ENCODE measurements around the gene MME.

MME gene

DNA sequence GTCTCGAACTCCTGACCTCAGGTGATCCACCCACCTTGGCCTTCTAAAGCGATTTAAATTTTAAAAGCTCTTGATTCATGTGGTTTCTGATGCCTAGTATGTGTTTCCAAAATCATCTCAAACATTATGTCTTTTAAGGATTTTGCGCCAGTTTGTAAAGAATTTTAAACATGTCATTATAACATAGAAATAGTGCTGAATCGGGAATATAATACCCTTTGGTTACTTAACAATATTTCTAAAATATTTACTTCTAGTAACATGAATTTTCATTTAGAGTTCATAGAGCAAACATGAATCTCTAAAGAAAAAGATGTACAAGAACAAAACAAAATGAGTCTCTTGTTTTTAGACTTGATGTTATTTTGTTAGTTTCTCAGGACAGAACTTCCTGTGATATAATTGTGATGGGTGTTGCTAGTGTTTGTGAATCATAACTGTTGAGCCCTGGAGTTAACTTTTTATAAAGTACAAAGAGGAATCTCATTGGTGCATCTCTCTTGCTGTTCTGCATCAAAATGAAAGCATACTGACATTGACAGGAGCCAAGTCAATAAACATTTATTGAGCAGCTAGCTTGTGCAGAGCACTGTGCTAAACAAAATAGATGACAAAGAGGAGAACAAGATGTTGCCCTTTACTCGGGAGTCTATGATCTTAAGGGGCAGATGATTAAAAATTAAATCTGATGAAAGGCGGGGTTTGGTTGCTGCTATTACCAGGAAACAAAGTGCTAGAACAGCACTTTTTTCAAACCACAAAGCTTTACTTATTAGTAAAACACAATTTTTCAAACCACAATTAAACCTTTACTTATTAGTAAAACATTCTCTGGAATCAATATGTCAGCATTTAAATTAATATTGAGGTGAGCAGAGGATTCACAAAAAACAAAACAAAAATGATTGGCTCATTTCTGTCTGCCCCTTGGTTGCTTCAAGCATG lies 73.4 kb downstream of the MME start:
- DNase-seq: no peak

DNA sequence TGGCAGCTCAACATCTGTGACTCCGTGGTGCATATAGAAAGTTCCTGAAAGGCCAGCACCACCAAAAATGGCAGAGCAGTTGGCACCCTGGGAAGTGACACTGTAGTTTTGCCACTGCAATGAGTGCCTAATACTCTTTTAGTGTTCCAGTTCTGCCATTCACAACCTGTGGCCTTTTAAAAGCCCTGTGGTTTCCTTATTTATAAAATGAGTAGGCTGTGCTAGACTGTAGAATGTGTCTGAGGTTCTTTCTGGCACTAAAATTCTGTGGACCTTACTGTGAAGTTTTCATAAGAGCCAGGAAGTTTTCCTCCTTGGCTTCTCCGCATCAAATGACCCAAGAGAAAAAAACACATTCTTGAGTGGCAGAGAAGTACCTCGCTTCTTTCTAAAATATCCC lies 74.1 kb downstream of the MME start:
- no peak for DNase-seq

DNA sequence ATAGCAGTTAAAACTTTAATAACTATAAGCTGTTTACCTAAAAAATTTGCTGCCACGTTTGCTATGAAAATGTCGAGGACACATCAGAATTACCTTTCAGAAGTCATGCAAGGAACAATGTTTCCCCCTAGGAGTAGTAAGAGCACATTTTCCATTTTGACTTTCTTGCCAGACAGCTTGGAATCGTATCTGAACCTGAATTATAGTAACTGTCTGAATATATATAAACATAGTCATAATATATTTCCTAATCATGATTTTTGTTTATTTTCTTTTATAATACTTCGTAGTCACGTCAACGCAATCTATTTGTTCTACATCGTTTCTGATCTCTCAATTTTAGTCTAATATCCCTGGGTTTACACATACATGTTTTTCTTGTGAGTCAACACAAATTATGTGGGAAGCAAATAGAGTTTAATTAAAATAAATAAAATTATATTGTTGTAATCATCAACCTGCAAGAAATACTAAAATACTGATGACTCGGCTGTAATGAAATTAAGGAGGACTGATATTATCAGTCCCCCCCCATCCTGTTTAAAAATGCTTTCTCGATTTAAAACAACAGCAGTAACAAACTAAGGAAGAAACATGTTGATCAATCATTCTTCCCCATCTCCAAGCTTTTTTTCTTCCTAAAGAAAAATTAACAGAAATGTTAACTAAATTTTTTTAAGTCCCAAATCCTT lies 78.4 kb downstream of the MME start:
- DNase-seq: no peak

DNA sequence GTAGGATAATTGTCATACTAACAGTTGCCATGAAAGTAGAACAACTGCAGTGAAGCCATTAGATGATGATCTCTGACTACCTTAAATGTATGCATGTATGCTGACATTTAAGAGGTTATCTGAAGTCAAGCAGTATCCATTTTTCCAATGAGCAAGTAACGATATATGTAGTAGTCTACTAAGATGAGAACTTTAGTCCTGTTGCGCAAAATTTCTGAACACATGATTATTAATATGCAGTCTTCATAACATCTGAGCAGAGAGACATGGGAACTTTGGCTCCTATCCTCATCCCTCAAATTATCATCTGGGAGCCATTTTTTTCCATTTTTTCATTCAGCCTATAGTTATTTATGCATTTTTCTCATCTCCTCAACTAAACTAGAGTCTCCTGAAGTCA lies 79.2 kb downstream of the MME start:
- no peak for DNase-seq

DNA sequence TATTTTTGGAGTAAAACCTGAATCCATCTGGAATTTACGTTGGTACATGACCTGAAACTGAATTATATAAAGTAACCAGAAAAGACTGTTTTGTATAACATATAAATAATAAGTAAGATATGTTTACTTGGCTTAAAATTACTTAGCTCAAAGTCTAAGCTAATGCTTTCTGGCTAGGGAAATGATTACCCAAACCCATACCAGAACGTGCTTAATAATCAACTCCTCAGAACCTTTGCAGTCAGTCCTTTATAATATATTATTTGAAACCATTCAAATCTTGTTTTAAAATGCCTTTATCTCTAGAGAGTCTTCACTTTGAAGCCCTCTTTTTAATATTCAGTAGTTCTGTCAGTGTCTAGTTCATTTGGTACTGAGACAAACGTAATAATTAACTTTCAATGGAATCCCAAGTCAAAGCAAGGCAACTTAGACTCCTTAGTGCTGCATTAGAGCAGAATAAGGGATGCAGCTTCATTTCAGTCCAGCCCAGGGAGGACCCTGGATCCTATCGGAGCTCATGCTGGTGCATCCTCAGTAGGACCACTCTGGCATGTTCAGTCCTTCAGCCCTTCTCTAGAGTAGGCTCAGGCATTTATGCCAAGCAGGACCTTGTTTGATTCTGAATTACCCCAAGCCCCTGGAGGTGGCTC lies 81.6 kb downstream of the MME start:
- DNase-seq: no peak

DNA sequence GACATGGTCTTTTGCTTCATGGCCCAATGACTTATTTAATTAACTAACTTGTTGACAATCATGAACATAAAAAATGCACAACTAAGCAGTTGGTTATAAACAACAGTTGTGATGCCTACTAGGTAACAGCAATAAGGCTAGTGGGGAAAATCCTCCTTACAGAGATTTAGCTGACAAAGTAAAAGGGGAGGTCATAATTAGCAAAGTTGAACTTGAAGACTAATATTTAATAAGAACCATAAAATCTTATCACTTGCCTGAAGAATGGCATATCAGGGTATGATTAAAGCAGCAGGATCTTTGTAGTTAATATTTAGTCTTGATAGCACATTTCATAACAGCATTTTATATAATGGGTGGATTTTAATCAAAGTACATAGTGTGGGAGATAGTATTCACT lies 84.2 kb downstream of the MME start:
- no peak for DNase-seq

DNA sequence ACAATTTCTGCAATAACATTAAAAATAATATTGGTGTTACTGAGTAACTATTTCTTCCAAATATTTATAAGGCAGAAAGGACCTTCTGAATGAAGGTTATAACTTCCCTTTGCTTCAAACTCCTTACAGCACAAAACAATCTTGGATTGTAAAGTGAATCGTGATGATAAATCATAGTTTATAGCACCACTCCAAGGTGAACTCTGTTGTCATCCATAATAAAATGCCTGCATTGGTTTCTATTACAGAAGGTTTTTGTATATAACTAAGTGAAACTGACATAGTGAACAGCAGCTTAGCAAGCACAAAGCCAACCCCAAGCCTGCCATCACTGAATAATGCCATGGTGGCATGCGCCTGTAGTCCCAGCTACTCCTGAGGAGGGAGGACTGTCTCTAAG lies 86.3 kb downstream of the MME start:
- DNase-seq: no peak

DNA sequence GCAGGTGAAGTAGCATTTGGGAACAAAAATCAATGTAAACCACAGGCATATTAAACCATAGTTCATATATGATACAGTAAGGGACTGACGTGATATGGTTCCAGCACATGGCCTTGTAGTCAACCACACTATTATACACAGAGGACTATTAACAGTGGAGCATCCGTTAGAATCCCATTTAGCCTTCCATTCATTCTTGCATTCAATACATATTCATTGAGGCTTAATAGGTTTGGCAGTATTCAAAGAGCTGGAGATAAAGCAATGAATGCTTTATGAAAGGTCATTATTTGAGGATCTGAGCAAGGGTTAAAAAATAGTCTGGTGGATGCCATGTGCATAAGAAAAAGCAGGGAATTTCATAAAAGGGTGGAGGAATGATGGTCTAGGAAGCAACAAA lies 89.1 kb downstream of the MME start:
- DNase-seq: no peak

DNA sequence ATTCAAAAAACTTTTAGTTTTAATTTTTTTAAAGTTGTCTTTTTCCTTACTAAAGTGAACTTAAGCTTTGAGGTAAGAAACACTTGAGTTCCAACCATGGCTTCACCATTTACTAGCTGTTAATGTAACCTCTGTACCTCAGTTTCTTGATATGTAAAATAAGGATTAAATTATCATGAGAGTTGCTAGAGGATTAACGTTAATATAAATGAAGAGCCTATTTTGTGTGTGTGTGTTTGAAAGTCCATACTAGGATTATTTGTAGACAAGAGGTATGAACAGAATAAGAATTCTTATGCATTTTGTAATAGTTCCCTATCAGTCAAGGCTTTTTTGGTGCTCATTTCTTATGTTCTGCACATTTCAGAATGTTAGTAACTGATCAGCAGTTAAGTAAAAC lies 93.7 kb downstream of the MME start:
- no peak for DNase-seq

DNA sequence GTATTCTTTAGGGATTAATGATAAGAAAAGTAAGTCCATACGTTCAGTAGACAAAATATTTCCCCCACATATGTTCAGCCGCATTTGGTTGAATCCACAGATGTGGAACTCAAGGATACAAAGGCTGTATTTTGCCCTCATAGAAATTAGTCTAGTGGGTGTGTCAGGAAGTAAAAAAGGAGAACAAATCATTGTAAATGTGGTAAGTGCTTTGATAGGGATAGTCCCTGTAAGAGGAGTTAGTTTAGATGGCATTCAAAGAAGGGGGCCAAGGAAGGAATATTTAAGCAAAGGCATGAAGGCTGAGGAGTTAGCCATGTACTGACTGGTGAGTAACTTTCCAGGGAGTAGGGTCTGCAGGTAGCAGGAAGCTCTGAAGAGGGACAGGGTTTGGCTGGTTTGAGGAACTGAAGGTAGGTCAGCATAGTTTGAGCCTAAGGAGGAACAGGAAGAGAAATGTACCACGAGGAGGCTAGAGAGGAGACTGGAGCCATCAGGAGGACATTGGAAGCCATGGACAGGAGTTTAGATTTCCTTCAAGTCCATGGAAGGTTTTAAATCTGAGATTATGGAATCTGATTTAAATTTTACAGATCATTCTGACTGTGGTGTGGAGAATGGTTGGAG lies 98.8 kb downstream of the MME start:
- DNase-seq: no peak

DNA sequence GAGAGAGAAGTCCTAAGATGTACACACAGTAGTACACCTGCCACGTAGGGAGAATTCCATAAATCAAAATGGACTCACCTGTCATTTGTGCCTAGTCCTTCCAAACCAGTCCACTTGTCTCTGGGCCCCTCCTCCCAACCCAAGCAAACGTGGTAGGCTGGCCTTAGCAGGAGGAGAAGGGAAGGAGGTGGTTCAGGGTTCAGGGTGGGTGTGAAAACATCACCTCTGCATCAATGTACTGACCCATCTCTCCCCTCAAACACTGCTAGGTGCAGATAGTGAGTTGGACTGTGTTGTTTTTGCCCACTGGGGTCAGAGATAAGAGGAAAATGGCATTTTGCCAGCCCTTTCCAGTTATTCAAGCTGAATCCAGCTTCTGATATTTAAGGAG lies 99.3 kb downstream of the MME start:
- no peak for DNase-seq

DNA sequence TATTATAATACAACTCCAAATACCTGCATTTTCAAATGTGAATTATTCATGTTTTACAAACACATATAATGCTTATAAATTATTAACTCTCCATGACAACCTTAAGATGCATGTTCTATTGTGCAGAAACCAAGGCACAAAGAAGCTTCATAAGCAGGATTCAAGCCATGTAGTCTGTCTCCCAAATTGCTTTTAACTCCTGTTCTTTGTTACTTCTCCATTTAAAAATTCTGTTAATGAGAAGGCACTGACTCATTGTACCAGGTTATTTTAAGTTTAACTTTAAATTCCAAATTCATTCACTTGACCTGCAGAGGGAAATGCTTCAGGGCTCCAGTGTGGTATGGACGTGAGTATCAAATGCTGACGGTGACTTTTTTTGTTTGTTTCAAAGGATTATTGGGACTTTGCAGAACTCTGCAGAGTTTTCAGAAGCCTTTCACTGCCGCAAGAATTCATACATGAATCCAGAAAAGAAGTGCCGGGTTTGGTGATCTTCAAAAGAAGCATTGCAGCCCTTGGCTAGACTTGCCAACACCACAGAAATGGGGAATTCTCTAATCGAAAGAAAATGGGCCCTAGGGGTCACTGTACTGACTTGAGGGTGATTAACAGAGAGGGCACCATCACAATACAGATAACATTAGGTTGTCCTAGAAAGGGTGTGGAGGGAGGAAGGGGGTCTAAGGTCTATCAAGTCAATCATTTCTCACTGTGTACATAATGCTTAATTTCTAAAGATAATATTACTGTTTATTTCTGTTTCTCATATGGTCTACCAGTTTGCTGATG lies 100.0 kb downstream of the MME start:
- no peak for DNase-seq

DNA sequence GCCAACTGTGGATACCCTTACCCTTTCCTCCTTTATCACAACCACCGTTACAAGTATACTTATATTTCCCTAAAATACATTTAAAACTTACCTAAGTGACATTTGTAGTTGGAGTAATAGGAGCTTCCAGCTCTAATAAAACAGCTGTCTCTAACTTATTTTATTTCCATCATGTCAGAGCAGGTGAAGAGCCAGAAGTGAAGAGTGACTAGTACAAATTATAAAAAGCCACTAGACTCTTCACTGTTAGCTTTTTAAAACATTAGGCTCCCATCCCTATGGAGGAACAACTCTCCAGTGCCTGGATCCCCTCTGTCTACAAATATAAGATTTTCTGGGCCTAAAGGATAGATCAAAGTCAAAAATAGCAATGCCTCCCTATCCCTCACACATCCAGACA lies 102.3 kb downstream of the MME start:
- DNase-seq: no peak

DNA sequence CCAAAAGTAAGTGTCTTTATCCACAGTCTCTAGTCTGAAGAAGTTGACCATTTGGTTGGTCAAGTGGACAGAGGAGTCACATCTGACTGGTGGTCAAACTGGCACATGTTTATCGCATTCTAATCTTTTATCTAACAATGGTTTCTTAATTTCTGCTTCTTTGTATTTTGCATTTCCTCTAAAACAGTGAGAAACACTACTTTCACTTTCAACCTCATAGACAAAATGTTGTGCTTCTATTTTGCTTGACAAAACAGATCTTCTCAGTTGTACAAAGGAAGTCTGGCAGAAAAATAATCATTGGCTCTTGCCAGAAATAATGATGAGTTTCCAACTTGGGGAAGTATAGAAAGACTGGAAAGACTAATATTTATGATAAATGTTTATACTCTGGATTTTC lies 103.9 kb downstream of the MME start:
- no peak for DNase-seq

DNA sequence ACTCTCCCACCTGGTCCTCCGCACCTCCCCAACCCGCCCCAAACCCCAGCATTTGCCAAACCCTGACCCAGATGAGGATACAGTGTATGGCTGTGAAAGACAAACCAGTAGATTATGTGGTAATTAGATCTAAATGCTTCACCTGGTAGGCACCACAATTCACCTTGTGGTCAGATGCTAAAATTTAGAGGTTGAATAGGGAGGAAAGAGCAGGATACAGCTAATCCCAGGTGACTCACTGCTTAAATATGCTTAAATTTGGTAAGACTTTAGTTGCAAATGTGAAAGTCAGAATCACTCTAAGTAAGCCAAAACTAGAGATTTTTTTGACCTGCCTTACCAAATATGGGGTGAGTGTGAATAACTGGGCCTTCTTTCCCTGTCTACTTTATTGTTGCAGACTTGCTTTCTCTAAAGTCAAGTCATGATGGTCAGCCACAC lies 105.5 kb downstream of the MME start:
- DNase-seq: no peak

DNA sequence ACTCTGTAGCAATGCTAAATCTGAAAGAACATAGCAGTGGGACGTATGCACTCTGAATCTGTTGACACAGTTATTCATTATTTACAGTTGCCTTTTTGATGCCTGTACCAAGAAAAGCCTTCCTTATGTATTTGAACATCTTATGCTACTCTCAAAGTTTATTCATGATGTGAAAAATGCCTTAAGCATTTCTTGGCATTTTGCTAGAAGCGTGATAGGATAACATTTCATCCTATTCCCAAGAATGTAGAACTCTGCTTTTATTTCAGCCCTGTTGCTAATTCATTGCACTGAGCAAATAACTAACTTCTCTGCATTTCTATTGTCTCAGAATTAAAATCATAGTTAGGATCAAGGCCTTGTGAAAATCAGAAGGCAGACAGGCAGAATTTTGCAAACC lies 107.9 kb downstream of the MME start:
- DNase-seq: no peak

DNA sequence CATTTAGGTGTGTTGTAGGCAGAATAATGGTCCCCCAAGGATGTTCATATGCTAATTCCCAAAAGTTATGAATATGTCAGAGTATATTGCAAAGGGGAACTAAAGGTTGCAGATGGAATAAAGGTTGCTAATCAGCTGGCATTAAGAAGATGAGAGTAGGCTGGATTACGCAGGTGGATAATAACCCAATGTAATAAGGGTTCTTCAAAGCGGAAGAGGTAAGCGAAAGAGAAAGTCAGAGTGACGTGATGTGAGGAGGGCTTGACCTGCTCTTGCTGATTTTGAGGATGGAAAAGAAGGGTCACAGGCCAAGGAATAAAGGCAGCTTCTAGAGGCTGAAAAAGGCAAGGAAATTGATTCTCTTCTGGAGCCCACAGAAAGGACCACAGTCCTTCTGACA lies 109.4 kb downstream of the MME start:
- DNase-seq: no peak

DNA sequence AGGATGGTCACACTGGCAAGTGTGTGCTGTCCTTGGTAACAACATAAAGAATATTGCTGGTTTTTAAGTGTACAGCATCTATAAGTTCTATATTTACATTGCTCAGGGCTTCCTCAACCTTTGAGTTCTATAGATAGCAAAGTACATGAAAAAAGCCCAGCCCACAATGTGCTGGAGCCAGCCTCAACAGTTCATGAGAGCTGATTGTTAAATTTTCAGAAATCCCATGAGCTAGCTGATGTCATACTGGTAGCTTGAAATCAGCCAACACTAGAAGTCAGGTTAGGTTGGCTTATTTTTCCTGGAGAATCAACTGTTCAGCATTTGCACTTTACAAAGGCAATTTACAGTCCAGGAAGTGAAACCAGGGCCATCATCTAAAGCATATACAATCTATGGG lies 110.6 kb downstream of the MME start:
- no peak for DNase-seq

DNA sequence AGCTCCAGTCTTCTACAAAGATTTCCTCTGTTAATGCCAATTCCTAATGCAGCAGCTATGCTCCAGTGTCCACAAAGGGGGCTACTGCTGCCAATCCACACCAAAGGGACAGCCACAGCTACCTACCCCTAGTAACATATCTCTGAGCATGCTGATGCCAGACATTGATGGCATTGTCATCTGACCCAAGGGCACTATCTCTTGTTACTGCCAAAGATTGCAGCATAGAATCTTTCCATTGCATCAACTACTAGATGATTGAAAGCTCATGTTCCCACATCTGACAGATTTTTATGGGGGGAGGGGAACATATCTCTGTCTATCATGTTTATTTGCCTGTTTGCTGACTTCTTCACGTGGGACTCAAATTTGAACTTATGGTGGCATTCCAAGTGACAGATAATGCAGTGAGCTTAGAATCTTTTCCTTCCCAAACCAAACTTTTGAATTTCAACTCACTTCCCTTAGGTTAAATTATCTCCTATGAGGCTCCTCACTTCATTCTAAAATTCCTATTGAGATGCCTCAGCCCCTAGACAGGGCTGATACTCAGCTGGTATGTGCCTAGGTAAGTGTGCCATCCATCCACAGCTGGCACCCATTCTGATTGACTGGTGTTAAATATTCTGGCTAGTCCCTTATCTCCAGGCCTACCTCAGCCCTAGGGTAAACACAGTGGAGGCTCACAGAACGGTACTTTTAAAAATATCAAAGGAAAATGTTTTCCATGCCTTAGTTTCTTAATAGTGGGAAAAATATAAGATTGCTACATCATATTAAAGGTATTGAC lies 113.0 kb downstream of the MME start:
- DNase-seq: no peak

DNA sequence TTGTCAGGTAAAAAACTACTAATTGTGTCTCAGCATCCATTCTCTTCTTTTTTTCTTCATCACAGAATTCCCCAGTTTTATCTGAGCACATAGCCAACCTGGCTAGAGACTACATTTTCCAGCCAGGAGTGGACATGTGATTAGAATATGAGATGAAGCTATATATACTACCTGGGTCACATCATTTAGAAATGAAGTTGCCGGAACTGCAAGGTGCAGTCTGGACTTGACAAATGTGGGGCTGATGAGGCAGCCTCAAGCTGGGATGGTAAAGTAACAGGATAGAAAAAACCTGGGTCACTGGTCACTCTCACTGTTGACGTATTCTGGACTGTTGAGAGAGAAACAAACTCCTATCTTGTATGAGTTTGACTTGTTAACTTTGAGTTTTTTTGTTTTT lies 113.7 kb downstream of the MME start:
- DNase-seq: no peak

All from CD4-positive, alpha-beta T cell treated with Interleukin-12 subunit alpha and Interleukin-12 subunit beta, for 1 hour (primary cell).